Breast epithelium (tissue), 4 donors: ENCODE results near the gene NHLRC4. TPM values are rescaled to one million over a fixed set of nuclear protein-coding genes. Genes with fewer than 3 reads are reported as not detected.
A peak's percentile ranks its signal among the peaks of the same experiment; 100 is the strongest.

Experiments
- DNase-seq, 2 donors: peaks; one replicate each; pipeline ENCODE4 v3.0.0-alpha.2; 2019; ENCODE audit warnings: low spot score in 2 of 2
- H3K27ac ChIP-seq, 2 donors: fragments of 200-600 bp; sonication (generic) in 1 of 2; one replicate each; pipeline ENCODE4 v1.5.1; 2016 to 2019; ENCODE audit warnings: mild to moderate bottlenecking in 1 of 2
- H3K27me3 ChIP-seq, 2 donors: fragments of 200-600 bp; sonication (generic) in 1 of 2; one replicate each; pipeline versions ENCODE4 v1.5.1 to v1.6.0; 2017 to 2019; ENCODE audit warnings: control low read depth in 1 of 2, mild to moderate bottlenecking in 1 of 2
- H3K36me3 ChIP-seq: fragments of 200-600 bp; one replicate; pipeline ENCODE4 v1.5.1; 2019
- H3K4me1 ChIP-seq, 2 donors: fragments of 200-600 bp; sonication (generic); one replicate each; pipeline ENCODE4 v1.5.1; 2016 to 2019; ENCODE audit warnings: control low read depth in 1 of 2
- H3K4me3 ChIP-seq, 3 donors: fragments of 200-600 bp; sonication (generic); 1 replicate in 2 of 3; 2 replicates in 1 of 3; pipeline ENCODE4 v1.5.1; 2016 to 2019; ENCODE audit warnings: mild to moderate bottlenecking in 3 of 3, moderate library complexity in 2 of 3
- H3K9me3 ChIP-seq, 2 donors: fragments of 200-600 bp; sonication (generic) in 1 of 2; one replicate each; pipeline ENCODE4 v1.5.1; 2016 to 2019; ENCODE audit warnings: control low read depth in 1 of 2
- POLR2A ChIP-seq: fragments of 450-650 bp; IDR thresholded peaks from one replicate; pipeline ENCODE4 v1.6.1; 2016; ENCODE audit warnings: antibody characterized with exemption, mild to moderate bottlenecking, moderate library complexity
- POLR2AphosphoS5 ChIP-seq, 3 donors: sonication (generic); formaldehyde crosslinking; IDR thresholded peaks; one replicate each; pipeline ENCODE4 v1.6.1; 2017; ENCODE audit warnings: antibody characterized with exemption in 3 of 3
- intact Hi-C: fragments of 100-400 bp; cut with DNase I; formaldehyde crosslinking; loops from one replicate; pipeline ENCODE4 v1.15.1; 2023; ENCODE audit warnings: low total_unique reads
- total RNA-seq, 3 donors: library from RNA; depleted of rRNA; stranded (reverse); fragments of >200 nt; gene quantifications; one replicate each; pipeline ENCODE4 v1.1.0, GENCODE V29; 2016
- TF ChIP-seq, protein P1 (sequence below), 3 donors: fragments of 450-650 bp; IDR thresholded peaks; one replicate each; pipeline ENCODE4 v1.5.1; 2016 to 2017; ENCODE audit warnings: antibody characterized with exemption in 3 of 3, mild to moderate bottlenecking in 3 of 3, moderate library complexity in 3 of 3

The NHLRC4 gene
- total RNA-seq, 3 donors from 2014 or later = 0.32 to 1.9 (median 0.66) TPM

DNA sequence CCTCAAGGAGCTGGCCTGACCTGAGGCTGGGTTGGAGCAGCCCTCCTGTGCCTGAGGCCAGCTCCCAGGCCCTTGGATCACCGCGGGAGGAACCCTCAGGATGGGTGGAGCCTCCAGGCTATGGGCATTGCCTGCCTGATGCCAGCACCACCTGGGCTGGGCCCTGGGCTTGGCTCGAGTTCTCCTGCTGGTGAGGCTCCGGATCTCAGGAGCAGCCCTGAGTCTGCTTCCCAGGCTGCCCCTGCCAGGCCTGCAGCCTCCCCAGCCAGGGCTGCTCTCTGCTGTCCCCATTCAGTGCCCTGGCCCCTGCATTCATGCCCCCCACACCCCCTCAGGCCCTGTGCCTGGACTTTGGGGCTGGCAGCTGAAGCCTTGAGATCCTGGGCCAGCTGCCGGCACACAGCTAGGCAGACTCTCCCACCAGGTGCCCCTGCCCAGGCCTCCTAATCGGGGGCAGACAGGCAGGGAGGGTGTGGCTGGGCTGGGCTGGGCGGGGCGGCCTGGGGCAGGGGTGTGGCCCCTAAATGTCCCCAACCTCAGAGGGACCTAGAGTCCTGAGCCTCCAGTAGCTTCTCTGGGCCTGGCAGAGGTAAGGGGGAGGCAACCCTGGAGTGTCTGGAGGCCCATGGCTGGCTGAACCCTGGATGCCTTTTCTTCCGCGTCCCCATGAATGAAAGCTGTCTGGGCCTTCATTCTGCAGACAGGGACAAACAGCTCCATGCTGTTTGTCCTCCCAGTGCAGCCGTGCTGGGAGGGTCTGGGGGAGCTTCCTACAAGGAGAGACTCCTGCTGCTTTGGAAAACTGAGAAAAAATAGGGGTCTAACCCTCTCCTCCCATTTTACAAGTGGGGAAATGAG is 1.8 kb downstream of the NHLRC4 start:
- peak overlapping the region; percentile 83 to 92 for H3K27ac ChIP-seq
- intact Hi-C loops = no loop called here
- no peak for DNase-seq
- peaks cover 24 to 30% of the 10 kb centered on the region in 2 donors for H3K4me1 ChIP-seq
- TF ChIP-seq POLR2A = no peak
- TF ChIP-seq POLR2AphosphoS5 (IDR thresholded peaks at IDR 0.05) = no peak
- TF ChIP-seq, protein P1, sequence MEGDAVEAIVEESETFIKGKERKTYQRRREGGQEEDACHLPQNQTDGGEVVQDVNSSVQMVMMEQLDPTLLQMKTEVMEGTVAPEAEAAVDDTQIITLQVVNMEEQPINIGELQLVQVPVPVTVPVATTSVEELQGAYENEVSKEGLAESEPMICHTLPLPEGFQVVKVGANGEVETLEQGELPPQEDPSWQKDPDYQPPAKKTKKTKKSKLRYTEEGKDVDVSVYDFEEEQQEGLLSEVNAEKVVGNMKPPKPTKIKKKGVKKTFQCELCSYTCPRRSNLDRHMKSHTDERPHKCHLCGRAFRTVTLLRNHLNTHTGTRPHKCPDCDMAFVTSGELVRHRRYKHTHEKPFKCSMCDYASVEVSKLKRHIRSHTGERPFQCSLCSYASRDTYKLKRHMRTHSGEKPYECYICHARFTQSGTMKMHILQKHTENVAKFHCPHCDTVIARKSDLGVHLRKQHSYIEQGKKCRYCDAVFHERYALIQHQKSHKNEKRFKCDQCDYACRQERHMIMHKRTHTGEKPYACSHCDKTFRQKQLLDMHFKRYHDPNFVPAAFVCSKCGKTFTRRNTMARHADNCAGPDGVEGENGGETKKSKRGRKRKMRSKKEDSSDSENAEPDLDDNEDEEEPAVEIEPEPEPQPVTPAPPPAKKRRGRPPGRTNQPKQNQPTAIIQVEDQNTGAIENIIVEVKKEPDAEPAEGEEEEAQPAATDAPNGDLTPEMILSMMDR (IDR thresholded peaks at IDR 0.05) = no peak
- H3K36me3 ChIP-seq = no peaks in the 10 kb centered on the region
- H3K9me3 ChIP-seq = no peaks in the 10 kb centered on the region
- peak overlapping the region; percentile 90 to 99 (median 90) for H3K4me3 ChIP-seq
- peaks cover 0 to 2% of the 10 kb centered on the region in 2 donors for H3K27me3 ChIP-seq

DNA sequence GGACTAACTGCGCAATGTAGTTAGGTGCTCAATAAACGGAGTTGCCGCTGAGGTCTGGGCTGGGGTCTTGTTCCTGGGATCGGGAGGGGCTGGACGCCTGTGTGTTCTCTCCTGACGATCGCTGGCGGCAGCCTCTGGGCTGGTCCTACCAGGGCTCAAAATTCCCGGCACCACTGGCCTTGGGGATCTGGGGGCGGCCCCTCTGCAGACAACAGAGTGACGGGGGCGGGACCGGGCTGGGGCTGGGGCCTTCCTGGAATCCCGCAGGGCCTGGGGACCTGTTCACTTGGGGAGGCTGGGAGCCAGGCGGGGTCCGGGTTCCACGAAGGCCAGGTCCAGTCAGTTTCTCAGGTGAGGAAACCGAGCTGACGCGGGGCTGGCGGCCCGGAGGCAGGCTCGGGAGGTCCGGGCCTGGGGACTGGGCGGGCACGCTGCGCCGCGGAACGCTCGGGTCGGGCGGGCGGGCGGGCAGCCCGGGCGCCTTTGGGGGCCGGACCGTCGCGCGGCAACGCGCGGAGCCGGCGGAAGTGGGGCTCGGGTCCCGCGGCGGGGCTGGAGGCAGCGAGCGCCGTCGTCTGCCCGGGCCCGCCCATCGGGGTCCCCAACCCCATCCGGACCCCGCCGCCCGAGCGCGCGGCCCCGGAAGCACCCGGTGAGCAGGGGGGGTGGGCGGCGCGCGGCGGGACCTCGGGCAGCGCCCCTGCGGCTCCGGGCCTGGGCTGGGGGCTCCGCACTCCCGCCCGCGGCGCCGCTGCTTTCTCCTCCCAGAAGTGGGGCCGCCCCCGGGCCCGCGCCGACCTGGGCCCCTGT is 2.8 kb downstream of the NHLRC4 start, which contains the start of gene PIGQ:
Gene PIGQ, plus strand, starts transcription at position 524 of the 810 bp plus-strand sequence. CDS start 4,107 bp downstream, outside the sequence.
- Histone ChIP-seq H3K4me1 (peaks cover 24 to 30% of the 10 kb centered on the region in 2 donors), H3K27ac (peak within 1 kb of the TSS; percentile 83 to 92)

DNA sequence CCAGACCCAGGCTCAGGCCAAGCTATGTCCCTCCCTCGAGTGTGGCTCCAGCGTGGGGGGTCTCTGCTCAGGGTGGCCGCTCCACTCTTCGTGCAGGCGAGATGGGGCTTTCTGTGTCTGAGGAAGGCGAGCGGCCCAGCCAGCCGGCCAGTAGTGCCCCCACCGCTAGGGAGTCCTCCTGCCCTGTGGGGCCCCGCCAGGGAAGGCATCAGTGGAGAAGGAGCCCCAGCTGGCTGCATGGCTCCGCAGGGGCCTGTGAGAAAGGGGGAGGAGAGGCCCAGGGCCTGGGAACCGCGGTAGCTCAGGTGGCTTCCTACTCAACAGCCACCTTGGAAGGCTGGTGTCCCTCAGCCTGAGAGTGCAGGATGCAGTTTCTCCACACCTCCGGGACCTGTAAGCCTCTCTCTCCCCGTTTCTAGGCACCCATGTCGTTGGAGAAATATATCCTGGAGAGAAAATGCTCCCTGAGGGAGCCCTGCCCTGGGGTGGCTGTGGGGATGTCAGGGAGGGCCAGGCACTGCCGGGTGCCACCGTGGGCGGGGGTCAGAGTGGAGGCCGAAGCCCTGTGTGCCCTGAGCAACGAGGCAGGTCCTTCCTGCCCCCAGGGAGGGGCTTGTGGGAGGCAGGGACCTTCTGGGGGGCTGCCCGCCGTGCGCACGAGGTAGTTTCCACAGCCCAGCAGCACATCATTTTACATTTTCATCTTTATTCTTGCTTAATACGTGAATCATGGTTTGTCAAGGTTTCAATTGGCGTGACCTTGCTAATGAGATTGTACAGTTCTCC is 6.3 kb downstream of the NHLRC4 start:
- DNase-seq = no peak
- no peaks in the 10 kb centered on the region for H3K27me3 ChIP-seq
- no peaks in the 10 kb centered on the region for H3K36me3 ChIP-seq
- TF ChIP-seq POLR2AphosphoS5 (IDR thresholded peaks at IDR 0.05) (no peak), POLR2A (no peak)
- TF ChIP-seq, protein P1 (IDR thresholded peaks at IDR 0.05) = no peak
- intact Hi-C loops = no loop called here
- H3K4me1 ChIP-seq = peaks cover 9 to 10% of the 10 kb centered on the region in 2 donors
- H3K4me3 ChIP-seq = no peak overlapping the region
- no peak overlapping the region for H3K27ac ChIP-seq
- no peaks in the 10 kb centered on the region for H3K9me3 ChIP-seq

More for the DNA sequence above, 2.8 kb downstream of the NHLRC4 start, which contains the start of gene PIGQ:
- TF ChIP-seq, protein P1 (IDR thresholded peaks at IDR 0.05) = no peak
- TF ChIP-seq POLR2A (no peak), POLR2AphosphoS5 (IDR thresholded peaks at IDR 0.05) (no peak)
- H3K4me3 ChIP-seq = peak within 1 kb of the TSS; percentile 90 to 99 (median 90)
- peak; percentile 50 to 69 for DNase-seq
- intact Hi-C loops = no loop called here
- H3K9me3 ChIP-seq = no peaks in the 10 kb centered on the region
- H3K36me3 ChIP-seq = no peaks in the 10 kb centered on the region
- no peaks in the 10 kb centered on the region for H3K27me3 ChIP-seq

DNA sequence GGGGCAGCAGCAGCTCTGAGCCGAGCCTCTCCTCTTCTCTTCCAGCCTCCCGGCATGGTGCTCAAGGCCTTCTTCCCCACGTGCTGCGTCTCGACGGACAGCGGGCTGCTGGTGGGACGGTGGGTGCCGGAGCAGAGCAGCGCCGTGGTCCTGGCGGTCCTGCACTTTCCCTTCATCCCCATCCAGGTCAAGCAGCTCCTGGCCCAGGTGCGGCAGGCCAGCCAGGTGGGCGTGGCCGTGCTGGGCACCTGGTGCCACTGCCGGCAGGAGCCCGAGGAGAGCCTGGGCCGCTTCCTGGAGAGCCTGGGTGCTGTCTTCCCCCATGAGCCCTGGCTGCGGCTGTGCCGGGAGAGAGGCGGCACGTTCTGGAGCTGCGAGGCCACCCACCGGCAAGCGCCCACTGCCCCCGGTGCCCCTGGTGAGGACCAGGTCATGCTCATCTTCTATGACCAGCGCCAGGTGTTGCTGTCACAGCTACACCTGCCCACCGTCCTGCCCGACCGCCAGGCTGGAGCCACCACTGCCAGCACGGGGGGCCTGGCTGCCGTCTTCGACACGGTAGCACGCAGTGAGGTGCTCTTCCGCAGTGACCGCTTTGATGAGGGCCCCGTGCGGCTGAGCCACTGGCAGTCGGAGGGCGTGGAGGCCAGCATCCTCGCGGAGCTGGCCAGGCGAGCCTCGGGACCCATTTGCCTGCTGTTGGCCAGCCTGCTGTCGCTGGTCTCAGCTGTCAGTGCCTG is 7.4 kb downstream of the NHLRC4 start:
- Histone ChIP-seq H3K4me3 (no peak overlapping the region), H3K36me3 (no peaks in the 10 kb centered on the region), H3K27ac (no peak overlapping the region), H3K27me3 (no peaks in the 10 kb centered on the region), H3K4me1 (peaks cover 1 to 2% of the 10 kb centered on the region in 2 donors), H3K9me3 (no peaks in the 10 kb centered on the region)
- TF ChIP-seq POLR2A (no peak), POLR2AphosphoS5 (IDR thresholded peaks at IDR 0.05) (no peak)
- TF ChIP-seq, protein P1 (IDR thresholded peaks at IDR 0.05) = no peak
- intact Hi-C loops = no loop called here
- DNase-seq = no peak
